Naive B cell (primary cell): ENCODE results near the gene RXRA. TPM values are rescaled to one million over a fixed set of nuclear protein-coding genes. Genes with fewer than 3 reads are reported as not detected.
A peak's percentile ranks its signal among the peaks of the same experiment; 100 is the strongest.

Experiments
- ATAC-seq, 2 donors: fragments of 150-1000 bp; cut with Tn5 transposase; 2 replicates each; pipeline ENCODE4 v1.10.0; 2021; ENCODE audit warnings: low read depth in 2 of 2, mild to moderate bottlenecking in 2 of 2, moderate library complexity in 2 of 2
- DNase-seq: peaks from one replicate; pipeline ENCODE4 v3.0.0; 2022
- H3K27ac Mint-ChIP-seq, 6 donors: one replicate each; pipeline ENCODE4 v1.8.0; 2020 to 2022; ENCODE audit warnings: mild to moderate bottlenecking in 6 of 6, mixed read lengths in 6 of 6, moderate library complexity in 5 of 6, inconsistent platforms in 2 of 6
- H3K27me3 Mint-ChIP-seq, 3 donors: one replicate each; pipeline ENCODE4 v1.8.0; 2021 to 2022; ENCODE audit warnings: mixed read lengths in 3 of 3, mild to moderate bottlenecking in 1 of 3
- H3K36me3 Mint-ChIP-seq, 2 donors: one replicate each; pipeline ENCODE4 v1.8.0; 2020 to 2022; ENCODE audit warnings: mixed read lengths in 2 of 2, inconsistent platforms in 1 of 2, mild to moderate bottlenecking in 1 of 2
- H3K4me1 Mint-ChIP-seq, 3 donors: one replicate each; pipeline ENCODE4 v1.8.0; 2020 to 2022; ENCODE audit warnings: mixed read lengths in 3 of 3, inconsistent platforms in 1 of 3, mild to moderate bottlenecking in 1 of 3, moderate library complexity in 1 of 3
- H3K4me3 Mint-ChIP-seq, 8 donors: one replicate each; pipeline ENCODE4 v1.8.0; 2020 to 2022; ENCODE audit warnings: mild to moderate bottlenecking in 8 of 8, mixed read lengths in 8 of 8, moderate library complexity in 8 of 8, inconsistent platforms in 2 of 8
- H3K9me3 Mint-ChIP-seq, 7 donors: one replicate each; pipeline ENCODE4 v1.8.0; 2020 to 2022; ENCODE audit warnings: mixed read lengths in 7 of 7, mild to moderate bottlenecking in 5 of 7, inconsistent platforms in 2 of 7, moderate library complexity in 1 of 7
- polyA plus RNA-seq, 6 donors: library from polyadenylated mRNA; unstranded; fragments of 300-500 nt; fragmentation: Illumina TruSeq; gene quantifications; one replicate each; pipeline ENCODE4 v1.2.3, GENCODE V29; 2021; ENCODE audit warnings: low read depth in 6 of 6

Gene RXRA
- polyA plus RNA-seq, 6 donors from 2014 or later: 0.31 to 0.76 (median 0.50) TPM; not detected in 1

DNA sequence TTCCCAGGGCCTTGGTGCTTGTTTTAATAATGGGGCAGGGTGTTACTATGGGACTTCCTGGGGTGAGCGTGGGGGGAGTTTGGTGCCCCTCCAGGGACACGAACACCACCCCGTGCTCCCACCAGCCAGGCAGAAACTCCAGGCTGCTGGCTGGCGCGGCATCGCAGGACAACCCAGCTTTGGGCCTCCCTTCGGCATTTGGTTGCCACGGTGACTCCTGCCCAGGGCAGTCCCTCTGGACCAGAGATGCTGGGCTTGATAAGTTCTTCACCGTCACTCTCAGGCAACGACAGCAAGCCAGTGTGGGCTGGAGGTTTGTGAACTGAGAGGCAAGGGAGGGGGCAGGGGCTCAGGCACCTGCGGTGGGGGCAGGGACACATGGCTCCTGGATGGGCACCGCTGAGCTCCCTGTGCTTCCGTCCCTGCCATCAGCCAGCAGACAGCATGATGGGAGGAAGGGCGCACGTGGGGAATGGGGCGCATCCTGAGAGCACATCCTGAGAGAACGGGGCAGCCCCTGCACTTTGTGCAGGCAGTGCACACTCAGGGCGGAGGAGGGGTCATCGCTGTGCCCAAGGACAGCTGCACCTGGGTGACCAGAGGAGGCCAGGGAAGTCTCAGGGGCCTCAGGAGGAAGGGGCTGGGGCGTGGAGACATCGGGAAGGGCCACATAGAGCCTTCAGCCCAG lies 116.4 kb downstream of the RXRA start:
- DNase-seq (no peak), ATAC-seq (no peak)
- peak overlapping the region in 1 of 8 donors; percentile 44 for H3K4me3 Mint-ChIP-seq
- peaks cover 19 to 29% (median 19%) of the 10 kb centered on the region in 3 donors for H3K4me1 Mint-ChIP-seq
- no peaks in the 10 kb centered on the region for H3K36me3 Mint-ChIP-seq
- H3K9me3 Mint-ChIP-seq: no peaks in the 10 kb centered on the region
- H3K27ac Mint-ChIP-seq: peak overlapping the region in 1 of 6 donors; percentile 12
- H3K27me3 Mint-ChIP-seq: peaks cover 15 to 26% (median 23%) of the 10 kb centered on the region in 3 donors

- Mint-ChIP-seq H3K4me1 (peaks cover 19 to 29% (median 19%) of the 10 kb centered on the region in 3 donors), H3K27me3 (peaks cover 15 to 26% (median 23%) of the 10 kb centered on the region in 3 donors), H3K36me3 (no peaks in the 10 kb centered on the region), H3K9me3 (peaks cover 0 to 2% (median 0%) of the 10 kb centered on the region in 7 donors), H3K4me3 (peak overlapping the region in 2 of 8 donors; percentile 21 to 25), H3K27ac (peak overlapping the region in 4 of 6 donors; percentile 33 to 84 (median 72))
- ATAC-seq: peak; percentile 96
- DNase-seq: peak; percentile 78
Observed at GRCh38 chr9:134443174-134444037, 117.2 kb downstream of the RXRA start.

DNA sequence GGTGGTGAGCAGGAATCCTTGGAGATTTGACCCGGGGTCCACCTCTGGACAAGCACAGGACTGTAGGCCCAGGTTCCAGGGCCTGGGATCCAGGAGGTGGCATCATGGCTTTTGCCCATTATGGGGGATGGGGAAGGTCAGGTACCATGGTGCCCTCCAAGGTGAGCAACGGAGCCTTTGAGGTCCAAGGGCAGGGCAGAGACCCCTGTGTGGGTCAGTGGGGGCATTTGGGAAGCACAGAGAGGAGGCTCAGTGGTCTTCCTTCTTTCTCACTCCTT lies 117.7 kb downstream of the RXRA start:
- Mint-ChIP-seq H3K4me1 (peaks cover 19 to 29% (median 19%) of the 10 kb centered on the region in 3 donors), H3K27me3 (peaks cover 15 to 26% (median 23%) of the 10 kb centered on the region in 3 donors), H3K36me3 (no peaks in the 10 kb centered on the region), H3K27ac (peak overlapping the region in 3 of 6 donors; percentile 62 to 84 (median 81)), H3K4me3 (no peak overlapping the region), H3K9me3 (peaks cover 0 to 4% (median 2%) of the 10 kb centered on the region in 7 donors)
- no peak for ATAC-seq
- no peak for DNase-seq

- H3K4me3 Mint-ChIP-seq: no peak overlapping the region
Observed at GRCh38 chr9:134445000-134445399, 118.7 kb downstream of the RXRA start.

DNA sequence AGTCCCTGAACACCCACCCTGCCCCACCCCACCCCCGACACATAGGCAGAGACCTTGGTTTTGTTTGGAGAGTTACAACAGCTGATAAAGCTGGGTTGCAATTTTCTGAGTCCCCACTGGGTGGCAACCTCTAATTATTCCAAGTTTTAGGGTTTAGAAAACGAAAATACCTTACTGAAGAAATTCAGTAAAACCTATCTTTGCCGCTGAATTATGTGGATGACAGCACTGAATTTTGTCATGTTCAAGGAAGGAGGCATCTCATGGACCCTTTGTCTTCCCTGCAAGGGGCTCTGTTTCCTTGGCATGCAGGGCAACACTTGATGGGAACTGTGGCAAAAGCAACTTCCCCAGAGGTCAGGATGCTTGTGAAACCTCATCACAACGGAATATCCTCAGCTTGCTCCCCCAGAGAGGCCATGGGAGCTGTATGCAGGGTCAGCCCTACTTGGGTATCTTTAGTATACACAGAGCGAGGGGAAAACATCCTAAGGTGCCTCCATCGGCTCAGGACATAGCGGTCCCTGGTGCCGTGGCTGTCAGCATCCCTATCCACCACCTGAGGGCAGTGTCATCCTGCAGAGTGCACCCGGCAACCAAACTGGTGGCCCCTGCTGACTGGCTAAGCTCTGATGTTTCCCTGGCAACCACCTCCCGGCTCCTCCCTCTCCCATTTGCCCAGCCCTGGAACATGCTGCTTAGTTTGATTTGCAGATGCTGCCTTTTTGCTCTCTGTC lies 123.1 kb downstream of the RXRA start:
- Mint-ChIP-seq H3K9me3 (peaks cover 0 to 8% (median 6%) of the 10 kb centered on the region in 7 donors), H3K4me3 (peak overlapping the region in 1 of 8 donors; percentile 36), H3K36me3 (no peaks in the 10 kb centered on the region), H3K4me1 (peaks cover 13 to 23% (median 14%) of the 10 kb centered on the region in 3 donors), H3K27me3 (no peaks in the 10 kb centered on the region), H3K27ac (peak overlapping the region in 3 of 6 donors; percentile 69 to 93 (median 86))
- DNase-seq: peak; percentile 81
- ATAC-seq: peak; percentile 96

More at GRCh38 chr9:134445000-134445399, 118.7 kb downstream of the RXRA start:
- Mint-ChIP-seq H3K9me3 (peaks cover 0 to 8% (median 6%) of the 10 kb centered on the region in 7 donors), H3K27ac (peak overlapping the region in 3 of 6 donors; percentile 17 to 42 (median 38)), H3K27me3 (peaks cover 11 to 23% (median 22%) of the 10 kb centered on the region in 3 donors), H3K36me3 (no peaks in the 10 kb centered on the region), H3K4me1 (peaks cover 22 to 37% (median 28%) of the 10 kb centered on the region in 3 donors)
- DNase-seq (no peak), ATAC-seq (no peak)

GRCh38 chr9:134451700-134452458 lies 125.6 kb downstream of the RXRA start:
- Mint-ChIP-seq H3K36me3 (no peaks in the 10 kb centered on the region), H3K9me3 (peaks cover 0 to 8% (median 6%) of the 10 kb centered on the region in 7 donors), H3K4me1 (peaks cover 23 to 32% (median 29%) of the 10 kb centered on the region in 3 donors), H3K4me3 (no peak overlapping the region), H3K27me3 (no peaks in the 10 kb centered on the region), H3K27ac (no peak overlapping the region)
- ATAC-seq: no peak
- DNase-seq: no peak

DNA sequence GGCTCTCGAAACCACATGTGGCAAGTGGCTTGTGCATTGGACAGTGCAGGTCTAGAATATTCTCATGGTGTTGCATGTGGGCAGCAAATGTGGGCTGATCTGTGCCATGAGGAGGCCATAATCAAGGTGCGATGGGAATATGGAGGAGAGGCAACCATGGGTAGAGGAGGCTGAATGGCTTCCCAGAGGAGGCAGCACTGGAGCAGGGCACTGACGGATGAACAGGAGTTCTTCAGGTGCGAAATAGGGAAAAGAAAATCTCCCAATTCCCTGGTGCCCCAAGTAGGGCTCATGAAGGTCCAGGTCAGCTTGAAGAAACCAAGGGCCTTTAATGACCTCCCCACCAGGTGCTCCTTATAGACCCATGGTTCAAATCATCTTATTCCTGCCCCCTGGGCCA lies 126.5 kb downstream of the RXRA start:
- Mint-ChIP-seq H3K9me3 (peaks cover 0 to 8% (median 6%) of the 10 kb centered on the region in 7 donors), H3K4me1 (peaks cover 23 to 37% (median 31%) of the 10 kb centered on the region in 3 donors), H3K4me3 (no peak overlapping the region), H3K27me3 (no peaks in the 10 kb centered on the region), H3K36me3 (no peaks in the 10 kb centered on the region), H3K27ac (peak overlapping the region in 1 of 6 donors; percentile 54)
- DNase-seq: no peak
- no peak for ATAC-seq

GRCh38 chr9:134453776-134454475 lies 127.7 kb downstream of the RXRA start:
- no peak for DNase-seq
- Mint-ChIP-seq H3K27ac (peak overlapping the region in 1 of 6 donors; percentile 94), H3K4me3 (peak overlapping the region in 1 of 8 donors; percentile 10)

DNA sequence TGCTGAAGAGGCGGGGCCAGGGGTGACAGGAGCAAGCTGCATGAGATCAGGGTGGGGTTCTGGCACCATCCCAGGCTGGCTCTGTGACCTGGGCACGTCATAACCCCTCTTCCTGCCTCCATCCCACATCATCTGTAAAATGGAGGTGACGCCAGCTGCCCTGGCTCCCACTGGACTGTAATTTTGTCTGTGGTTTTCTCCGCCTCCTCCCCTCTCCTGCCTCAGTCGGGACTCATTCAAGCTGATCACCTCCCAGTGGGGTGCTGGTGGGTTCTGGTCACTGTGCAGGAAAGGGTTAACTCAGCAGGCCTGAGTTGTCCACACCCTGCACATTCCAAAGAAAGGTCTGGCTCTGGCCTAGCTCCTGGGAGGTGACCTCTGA lies 128.2 kb downstream of the RXRA start:
- Mint-ChIP-seq H3K9me3 (peaks cover 0 to 2% (median under 1%) of the 10 kb centered on the region in 7 donors), H3K4me1 (peaks cover 23 to 34% (median 28%) of the 10 kb centered on the region in 3 donors), H3K27me3 (no peaks in the 10 kb centered on the region), H3K27ac (peak overlapping the region in 3 of 6 donors; percentile 49 to 94 (median 76)), H3K4me3 (peak overlapping the region in 1 of 8 donors; percentile 10), H3K36me3 (no peaks in the 10 kb centered on the region)
- DNase-seq (no peak), ATAC-seq (no peak)

More at GRCh38 chr9:134453776-134454475, 127.7 kb downstream of the RXRA start:
- no peaks in the 10 kb centered on the region for H3K27me3 Mint-ChIP-seq
- H3K36me3 Mint-ChIP-seq: no peaks in the 10 kb centered on the region
- H3K4me1 Mint-ChIP-seq: peaks cover 23 to 37% (median 31%) of the 10 kb centered on the region in 3 donors
- ATAC-seq: no peak
- peaks cover 0 to 5% (median 4%) of the 10 kb centered on the region in 7 donors for H3K9me3 Mint-ChIP-seq

- H3K9me3 Mint-ChIP-seq: no peaks in the 10 kb centered on the region
- H3K36me3 Mint-ChIP-seq: no peaks in the 10 kb centered on the region
- no peak for ATAC-seq
- H3K4me3 Mint-ChIP-seq: peak overlapping the region in 7 of 8 donors; percentile 22 to 98 (median 90)
- no peak for DNase-seq
- peaks cover 19 to 28% (median 22%) of the 10 kb centered on the region in 3 donors for H3K4me1 Mint-ChIP-seq
- peak overlapping the region in 4 of 6 donors; percentile 11 to 94 (median 84) for H3K27ac Mint-ChIP-seq
- no peaks in the 10 kb centered on the region for H3K27me3 Mint-ChIP-seq
Observed at GRCh38 chr9:134455021-134455471, 128.8 kb downstream of the RXRA start.

- no peaks in the 10 kb centered on the region for H3K36me3 Mint-ChIP-seq
- H3K27ac Mint-ChIP-seq: peak overlapping the region in 4 of 6 donors; percentile 80 to 97 (median 93)
- ATAC-seq (no peak), DNase-seq (no peak)
- H3K9me3 Mint-ChIP-seq: no peaks in the 10 kb centered on the region
- H3K4me3 Mint-ChIP-seq: peak overlapping the region; percentile 47 to 98 (median 94)
- peaks cover 16 to 23% (median 17%) of the 10 kb centered on the region in 3 donors for H3K4me1 Mint-ChIP-seq
- H3K27me3 Mint-ChIP-seq: no peaks in the 10 kb centered on the region
Observed at GRCh38 chr9:134455537-134455933, 129.3 kb downstream of the RXRA start.
